ENCODE data around the gene UCHL3.

UCHL3 gene

DNA sequence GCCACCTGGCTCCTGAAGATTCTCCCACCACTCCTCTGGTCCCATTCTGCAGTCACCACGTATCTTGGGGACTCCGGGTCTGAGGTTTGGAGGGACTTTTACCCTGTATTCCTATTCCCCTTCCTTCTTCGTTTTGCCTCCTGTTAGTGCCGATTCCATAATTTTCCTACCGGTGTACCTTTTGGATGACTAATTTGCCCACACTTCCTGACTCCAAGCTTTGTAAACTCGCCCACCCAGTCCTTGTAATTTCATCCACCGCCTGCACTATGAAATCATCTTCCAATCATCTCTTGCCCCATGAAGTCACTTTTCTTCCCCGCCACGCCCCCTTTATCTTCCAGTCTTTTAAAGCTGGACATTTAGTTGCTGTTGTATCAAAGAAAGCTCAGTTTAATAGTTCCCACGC lies 572 bp downstream of the UCHL3 start:
- H3F3A ChIP-seq (ENCODE audit: insufficient read depth, low read length) = no peaks in the 10 kb centered on the region
- no peaks in the 10 kb centered on the region for H4K20me1 ChIP-seq (ENCODE audit: insufficient read depth, low read length)
- H3K9me2 ChIP-seq (ENCODE audit: low read depth, low read length) = no peaks in the 10 kb centered on the region
- peak overlapping the region; percentile 82 for H3K4me3 ChIP-seq (ENCODE audit: low read depth, low read length, poor library complexity, severe bottlenecking)
- H3K27ac ChIP-seq (ENCODE audit: low read depth, low read length, poor library complexity, severe bottlenecking) = no peak overlapping the region
- H3K36me3 ChIP-seq (ENCODE audit: insufficient read depth, low read length) = peaks cover 32% of the 10 kb centered on the region
- H3K27me3 ChIP-seq (ENCODE audit: insufficient read depth, low read length) = no peaks in the 10 kb centered on the region
- H3K4me1 ChIP-seq (ENCODE audit: insufficient read depth, low read length, severe bottlenecking) = peaks cover 29% of the 10 kb centered on the region
- H3K9me3 ChIP-seq (ENCODE audit: low read length) = no peaks in the 10 kb centered on the region
- TF ChIP-seq, protein P1, sequence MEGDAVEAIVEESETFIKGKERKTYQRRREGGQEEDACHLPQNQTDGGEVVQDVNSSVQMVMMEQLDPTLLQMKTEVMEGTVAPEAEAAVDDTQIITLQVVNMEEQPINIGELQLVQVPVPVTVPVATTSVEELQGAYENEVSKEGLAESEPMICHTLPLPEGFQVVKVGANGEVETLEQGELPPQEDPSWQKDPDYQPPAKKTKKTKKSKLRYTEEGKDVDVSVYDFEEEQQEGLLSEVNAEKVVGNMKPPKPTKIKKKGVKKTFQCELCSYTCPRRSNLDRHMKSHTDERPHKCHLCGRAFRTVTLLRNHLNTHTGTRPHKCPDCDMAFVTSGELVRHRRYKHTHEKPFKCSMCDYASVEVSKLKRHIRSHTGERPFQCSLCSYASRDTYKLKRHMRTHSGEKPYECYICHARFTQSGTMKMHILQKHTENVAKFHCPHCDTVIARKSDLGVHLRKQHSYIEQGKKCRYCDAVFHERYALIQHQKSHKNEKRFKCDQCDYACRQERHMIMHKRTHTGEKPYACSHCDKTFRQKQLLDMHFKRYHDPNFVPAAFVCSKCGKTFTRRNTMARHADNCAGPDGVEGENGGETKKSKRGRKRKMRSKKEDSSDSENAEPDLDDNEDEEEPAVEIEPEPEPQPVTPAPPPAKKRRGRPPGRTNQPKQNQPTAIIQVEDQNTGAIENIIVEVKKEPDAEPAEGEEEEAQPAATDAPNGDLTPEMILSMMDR (IDR thresholded peaks at IDR 0.05; ENCODE audit: low read length) = no peak
- no peak for TF ChIP-seq EZH2 (IDR thresholded peaks at IDR 0.05; ENCODE audit: borderline replicate concordance, low read length)
- peak overlapping the region; percentile 81 for H3K9ac ChIP-seq (ENCODE audit: low read length)
- H2AFZ ChIP-seq (ENCODE audit: low read length) = no peak overlapping the region
- peak overlapping the region; percentile 81 for H3K4me2 ChIP-seq (ENCODE audit: low read length)
- H3K79me2 ChIP-seq (ENCODE audit: insufficient read depth, low read length) = peaks cover 41% of the 10 kb centered on the region

DNA sequence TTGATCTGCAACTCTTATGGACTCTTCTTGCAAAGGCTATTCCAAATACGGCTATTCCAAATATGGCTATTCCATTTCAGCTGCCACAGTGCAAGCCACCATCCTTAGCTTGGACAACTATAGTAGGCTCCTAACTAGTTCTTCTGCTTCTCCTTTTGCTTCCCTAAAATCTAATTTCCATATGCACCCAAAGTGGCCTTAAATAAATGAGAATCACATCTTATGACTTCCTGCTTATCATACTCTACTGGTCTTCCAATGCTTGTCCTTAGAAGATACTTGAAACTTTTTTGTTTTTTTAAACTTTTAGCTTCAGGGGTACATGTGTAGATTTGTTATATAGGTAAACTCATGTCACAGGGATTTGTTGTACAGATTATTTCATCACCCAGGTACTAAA lies 4.9 kb downstream of the UCHL3 start:
- H4K20me1 ChIP-seq (ENCODE audit: insufficient read depth, low read length) = no peaks in the 10 kb centered on the region
- no peak overlapping the region for H3K4me2 ChIP-seq (ENCODE audit: low read length)
- TF ChIP-seq, protein P1 (IDR thresholded peaks at IDR 0.05; ENCODE audit: low read length) = no peak
- TF ChIP-seq EZH2 (IDR thresholded peaks at IDR 0.05; ENCODE audit: borderline replicate concordance, low read length) = no peak
- H3K27me3 ChIP-seq (ENCODE audit: insufficient read depth, low read length) = no peaks in the 10 kb centered on the region
- no peaks in the 10 kb centered on the region for H3K9me3 ChIP-seq (ENCODE audit: low read length)
- peaks cover 48% of the 10 kb centered on the region for H3K36me3 ChIP-seq (ENCODE audit: insufficient read depth, low read length)
- H3F3A ChIP-seq (ENCODE audit: insufficient read depth, low read length) = no peaks in the 10 kb centered on the region
- H3K9ac ChIP-seq (ENCODE audit: low read length) = no peak overlapping the region
- no peak overlapping the region for H3K4me3 ChIP-seq (ENCODE audit: low read depth, low read length, poor library complexity, severe bottlenecking)
- H3K79me2 ChIP-seq (ENCODE audit: insufficient read depth, low read length) = peaks cover 78% of the 10 kb centered on the region
- H2AFZ ChIP-seq (ENCODE audit: low read length) = no peak overlapping the region
- peaks cover 22% of the 10 kb centered on the region for H3K4me1 ChIP-seq (ENCODE audit: insufficient read depth, low read length, severe bottlenecking)
- no peak overlapping the region for H3K27ac ChIP-seq (ENCODE audit: low read depth, low read length, poor library complexity, severe bottlenecking)
- no peaks in the 10 kb centered on the region for H3K9me2 ChIP-seq (ENCODE audit: low read depth, low read length)

DNA sequence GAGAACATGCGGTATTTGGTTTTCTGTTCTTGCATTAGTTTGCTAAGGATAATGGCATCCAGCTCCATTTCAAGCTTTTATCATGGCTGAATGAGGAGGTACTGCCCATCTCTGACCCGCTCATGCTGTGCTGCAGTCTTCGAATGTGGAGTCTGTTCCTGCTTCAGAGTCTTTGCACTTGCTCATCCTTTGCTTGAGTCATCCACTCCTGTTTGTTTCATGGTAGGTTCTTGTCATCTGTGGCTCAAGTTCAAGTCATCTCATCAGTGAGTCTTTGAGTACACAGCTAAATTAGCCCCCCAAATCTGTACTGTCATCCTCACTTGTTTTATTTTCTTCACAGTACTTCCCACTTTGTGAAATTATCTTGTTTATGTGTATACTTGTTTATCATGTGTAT lies 5.4 kb downstream of the UCHL3 start:
- Histone ChIP-seq H3K9me2 (ENCODE audit: low read depth, low read length) (no peaks in the 10 kb centered on the region), H3F3A (ENCODE audit: insufficient read depth, low read length) (no peaks in the 10 kb centered on the region), H4K20me1 (ENCODE audit: insufficient read depth, low read length) (no peaks in the 10 kb centered on the region), H3K9me3 (ENCODE audit: low read length) (no peaks in the 10 kb centered on the region), H2AFZ (ENCODE audit: low read length) (no peak overlapping the region), H3K36me3 (ENCODE audit: insufficient read depth, low read length) (peaks cover 52% of the 10 kb centered on the region), H3K4me3 (ENCODE audit: low read depth, low read length, poor library complexity, severe bottlenecking) (no peak overlapping the region), H3K79me2 (ENCODE audit: insufficient read depth, low read length) (peaks cover 76% of the 10 kb centered on the region), H3K4me2 (ENCODE audit: low read length) (no peak overlapping the region), H3K27me3 (ENCODE audit: insufficient read depth, low read length) (no peaks in the 10 kb centered on the region), H3K4me1 (ENCODE audit: insufficient read depth, low read length, severe bottlenecking) (peaks cover 22% of the 10 kb centered on the region), H3K27ac (ENCODE audit: low read depth, low read length, poor library complexity, severe bottlenecking) (no peak overlapping the region), H3K9ac (ENCODE audit: low read length) (no peak overlapping the region)
- no peak for TF ChIP-seq EZH2 (IDR thresholded peaks at IDR 0.05; ENCODE audit: borderline replicate concordance, low read length)
- TF ChIP-seq, protein P1 (IDR thresholded peaks at IDR 0.05; ENCODE audit: low read length) = no peak
